ENCODE results near the gene WDR70. TPM values are rescaled to one million over a fixed set of nuclear protein-coding genes. Genes with fewer than 3 reads are reported as not detected.
"Not testable (repeated sequence)": the region's sequence is repeated elsewhere in the genome, so short reads cannot be mapped to it uniquely, and the experiment has no call there.

The WDR70 gene
- total and polyA plus RNA-seq, 7 donors: 8.4 to 36.4 (median 25.5) TPM

DNA sequence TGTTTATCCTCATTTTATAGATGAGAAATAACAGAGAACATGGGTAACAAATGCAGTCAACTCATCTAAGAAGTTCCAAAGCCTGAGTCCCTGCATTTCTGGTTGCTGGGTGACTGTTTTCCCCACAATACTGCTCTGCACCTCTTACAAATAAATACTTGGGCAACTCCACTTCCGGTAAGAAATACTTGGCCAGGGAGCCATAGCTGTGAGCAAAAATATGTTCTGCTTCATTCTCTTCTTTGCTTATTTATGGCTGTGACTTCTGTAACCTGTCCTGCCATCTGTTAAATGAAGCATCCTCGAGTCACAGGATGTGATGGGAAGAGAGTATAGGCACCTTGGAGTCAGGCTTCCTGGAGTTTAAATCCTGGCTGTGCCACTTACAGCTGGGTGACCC lies 410.9 kb downstream of the WDR70 start:
- intact Hi-C loops (cut with DNase I): no loop called here
- 53 to 59% methylated on average over 2 of the region's 2 CpGs for WGBS, 2 donors
- H3K4me3 ChIP-seq: no peak overlapping the region

DNA sequence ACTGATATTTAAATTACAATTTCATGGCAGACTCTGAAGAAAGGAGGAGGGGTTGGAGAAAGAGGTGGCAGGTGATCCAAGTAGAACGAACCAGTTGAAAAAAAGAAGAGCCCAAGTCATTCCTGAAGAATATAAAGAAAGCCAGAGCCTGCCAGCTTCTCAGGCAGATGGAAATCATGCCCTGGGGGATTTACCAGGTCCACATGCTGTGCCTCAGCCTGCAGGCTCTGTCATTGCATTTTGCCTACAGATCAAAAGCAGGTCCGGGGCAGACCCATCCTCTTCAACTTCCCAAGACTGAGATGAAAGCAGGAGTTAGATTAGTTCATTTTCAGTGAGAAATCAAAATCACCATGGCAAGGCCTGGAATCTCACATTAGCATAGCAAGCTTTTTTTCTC lies 412.2 kb downstream of the WDR70 start:
- H3K9me3 ChIP-seq: no peaks in the 10 kb centered on the region
- no peak for DNase-seq
- intact Hi-C loops (cut with DNase I): no loop called here

More for the DNA sequence above, 410.9 kb downstream of the WDR70 start:
- no peak for DNase-seq
- no peaks in the 10 kb centered on the region for H3K27me3 ChIP-seq
- H3K27ac ChIP-seq: peak overlapping the region in 1 of 4 donors; percentile 14
- H3K9me3 ChIP-seq: no peaks in the 10 kb centered on the region
- TF ChIP-seq, protein P1, sequence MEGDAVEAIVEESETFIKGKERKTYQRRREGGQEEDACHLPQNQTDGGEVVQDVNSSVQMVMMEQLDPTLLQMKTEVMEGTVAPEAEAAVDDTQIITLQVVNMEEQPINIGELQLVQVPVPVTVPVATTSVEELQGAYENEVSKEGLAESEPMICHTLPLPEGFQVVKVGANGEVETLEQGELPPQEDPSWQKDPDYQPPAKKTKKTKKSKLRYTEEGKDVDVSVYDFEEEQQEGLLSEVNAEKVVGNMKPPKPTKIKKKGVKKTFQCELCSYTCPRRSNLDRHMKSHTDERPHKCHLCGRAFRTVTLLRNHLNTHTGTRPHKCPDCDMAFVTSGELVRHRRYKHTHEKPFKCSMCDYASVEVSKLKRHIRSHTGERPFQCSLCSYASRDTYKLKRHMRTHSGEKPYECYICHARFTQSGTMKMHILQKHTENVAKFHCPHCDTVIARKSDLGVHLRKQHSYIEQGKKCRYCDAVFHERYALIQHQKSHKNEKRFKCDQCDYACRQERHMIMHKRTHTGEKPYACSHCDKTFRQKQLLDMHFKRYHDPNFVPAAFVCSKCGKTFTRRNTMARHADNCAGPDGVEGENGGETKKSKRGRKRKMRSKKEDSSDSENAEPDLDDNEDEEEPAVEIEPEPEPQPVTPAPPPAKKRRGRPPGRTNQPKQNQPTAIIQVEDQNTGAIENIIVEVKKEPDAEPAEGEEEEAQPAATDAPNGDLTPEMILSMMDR (IDR thresholded peaks at IDR 0.05): no peak
- TF ChIP-seq EP300 (IDR thresholded peaks at IDR 0.05): no peak
- TF ChIP-seq POLR2AphosphoS5 (IDR thresholded peaks at IDR 0.05): no peak
- no peak for TF ChIP-seq POLR2A (IDR thresholded peaks at IDR 0.05)
- no peaks in the 10 kb centered on the region for H3K36me3 ChIP-seq
- peaks cover 0 to 7% (median 4%) of the 10 kb centered on the region in 4 donors for H3K4me1 ChIP-seq

DNA sequence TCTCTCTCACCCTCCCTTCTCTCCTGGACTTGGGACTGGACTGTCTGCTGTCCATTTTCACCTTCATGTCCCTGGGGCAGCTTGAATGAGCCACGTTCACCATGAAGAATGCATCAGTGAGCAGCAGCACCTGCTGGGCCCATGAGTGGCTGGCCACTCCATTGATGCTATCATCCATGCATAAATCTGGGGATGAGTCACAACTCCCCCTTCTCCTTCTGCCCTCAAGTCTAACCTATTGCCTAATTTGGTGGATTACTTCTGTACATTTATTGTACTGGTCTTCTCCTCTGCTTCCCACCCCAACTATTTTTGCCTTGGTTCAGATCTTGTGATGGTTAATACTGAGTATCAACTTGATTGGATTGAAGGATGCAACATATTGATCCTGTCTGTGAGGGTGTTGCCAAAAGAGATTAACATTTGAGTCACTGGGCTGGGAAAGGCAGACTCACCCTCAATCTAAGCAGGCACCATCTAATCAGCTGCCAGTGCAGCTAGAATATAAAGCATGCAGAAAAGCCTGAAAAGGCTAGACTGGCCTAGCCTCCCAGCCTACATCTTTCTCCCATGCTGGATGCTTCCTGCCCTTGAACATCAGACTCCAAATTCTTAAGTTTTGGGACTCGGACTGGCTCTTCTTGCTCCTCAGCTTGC lies 414.0 kb downstream of the WDR70 start:
- WGBS, 2 donors: 55 to 81% methylated on average over 2 of the region's 2 CpGs
- Histone ChIP-seq H3K36me3 (no peaks in the 10 kb centered on the region), H3K4me3 (no peak overlapping the region), H3K27me3 (no peaks in the 10 kb centered on the region), H3K9me3 (no peaks in the 10 kb centered on the region), H3K4me1 (peaks cover 0 to 7% (median 4%) of the 10 kb centered on the region in 4 donors), H3K27ac (no peak overlapping the region)
- no peak for DNase-seq
- TF ChIP-seq EP300 (IDR thresholded peaks at IDR 0.05): no peak
- no peak for TF ChIP-seq POLR2AphosphoS5 (IDR thresholded peaks at IDR 0.05)
- TF ChIP-seq POLR2A (IDR thresholded peaks at IDR 0.05): no peak
- TF ChIP-seq, protein P1 (IDR thresholded peaks at IDR 0.05): no peak
- intact Hi-C loops (cut with DNase I): no loop called here

More for the DNA sequence above, 412.2 kb downstream of the WDR70 start:
- 74 to 82% methylated on average over 2 of the region's 2 CpGs for WGBS, 2 donors
- no peak overlapping the region for H3K4me3 ChIP-seq
- TF ChIP-seq POLR2AphosphoS5 (IDR thresholded peaks at IDR 0.05) (no peak), EP300 (IDR thresholded peaks at IDR 0.05) (no peak), POLR2A (IDR thresholded peaks at IDR 0.05) (no peak)
- TF ChIP-seq, protein P1 (IDR thresholded peaks at IDR 0.05): no peak
- no peaks in the 10 kb centered on the region for H3K27me3 ChIP-seq
- no peak overlapping the region for H3K27ac ChIP-seq
- H3K4me1 ChIP-seq: peaks cover 0 to 7% (median 4%) of the 10 kb centered on the region in 4 donors
- no peaks in the 10 kb centered on the region for H3K36me3 ChIP-seq

DNA sequence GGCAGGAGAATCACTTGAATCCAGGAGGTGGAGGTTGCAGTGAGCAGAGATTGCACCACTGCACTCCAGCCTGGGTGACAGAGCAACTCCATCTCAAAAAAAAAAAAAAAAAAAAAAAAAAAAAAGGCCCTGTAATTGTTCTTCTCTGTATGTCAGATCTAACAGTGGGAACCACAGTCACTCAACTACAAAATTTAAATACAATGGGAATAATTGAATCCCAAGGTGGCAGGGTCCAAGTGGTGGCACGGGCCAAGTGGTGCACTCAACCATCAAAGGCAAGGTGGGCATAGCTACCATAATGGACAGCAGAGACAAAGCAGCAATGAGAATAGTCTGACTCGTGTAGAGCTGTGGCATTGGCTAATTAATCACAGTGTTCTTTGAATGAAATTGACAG lies 416.2 kb downstream of the WDR70 start:
- H3K9me3 ChIP-seq; DNase-seq; H3K36me3 ChIP-seq; H3K27me3 ChIP-seq; H3K27ac ChIP-seq; H3K4me3 ChIP-seq; intact Hi-C loops (cut with DNase I); H3K4me1 ChIP-seq: not testable (repeated sequence)
- WGBS, 2 donors: 74 to 80% methylated on average over 2 of the region's 2 CpGs

DNA sequence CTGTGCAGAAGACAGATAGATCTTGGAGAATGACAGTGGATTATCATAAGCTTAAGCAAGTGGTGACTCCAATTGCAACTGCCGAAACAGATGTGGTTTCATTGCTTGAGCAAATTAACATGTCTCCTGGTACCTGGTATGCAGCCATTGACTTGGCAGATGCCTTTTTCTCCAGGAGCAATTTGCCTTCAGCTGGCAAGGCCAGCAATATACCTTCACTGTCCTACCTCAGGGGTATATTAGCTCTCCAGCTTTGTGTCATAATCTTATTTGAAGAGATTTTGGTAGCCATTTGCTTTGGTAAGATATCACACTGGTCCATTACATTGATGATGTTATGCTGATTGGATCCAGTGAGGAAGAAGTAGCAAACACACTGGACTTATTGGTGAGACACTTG lies 417.3 kb downstream of the WDR70 start:
- H3K4me3 ChIP-seq; DNase-seq; H3K9me3 ChIP-seq; H3K4me1 ChIP-seq; intact Hi-C loops (cut with DNase I); H3K36me3 ChIP-seq; H3K27ac ChIP-seq; H3K27me3 ChIP-seq: not testable (repeated sequence)
- 93 to 98% methylated on average over 1 of the region's 1 CpG for WGBS, 2 donors

DNA sequence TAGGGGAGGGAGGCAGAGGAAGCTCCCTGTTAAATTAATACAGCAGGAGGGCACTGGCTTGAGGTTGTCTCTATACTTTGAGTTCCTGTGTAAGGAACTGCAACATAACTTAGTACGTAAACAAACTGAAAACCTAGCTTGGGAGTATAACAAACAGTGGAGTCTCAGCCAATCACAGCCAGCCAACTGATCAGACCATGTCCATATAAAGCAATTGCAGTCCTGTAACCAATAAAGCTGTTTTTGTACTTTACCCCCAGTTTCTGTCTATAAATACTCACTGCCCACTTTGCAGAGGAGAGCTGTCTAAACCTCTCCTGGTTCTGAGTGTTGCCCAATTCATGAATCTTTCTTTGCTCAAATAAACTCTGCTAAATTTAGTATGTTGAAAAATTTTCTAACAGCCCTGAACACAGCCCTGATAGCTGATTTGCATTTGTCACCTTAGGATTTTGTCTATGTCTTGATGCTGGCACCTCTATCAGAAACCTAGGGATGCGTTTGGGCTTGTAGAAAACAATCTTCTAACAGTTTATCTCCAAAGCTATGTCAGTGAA lies 420.8 kb downstream of the WDR70 start:
- Histone ChIP-seq H3K4me1 (no peaks in the 10 kb centered on the region), H3K27me3 (no peaks in the 10 kb centered on the region), H3K36me3 (no peaks in the 10 kb centered on the region), H3K27ac (no peak overlapping the region), H3K4me3 (no peak overlapping the region), H3K9me3 (no peaks in the 10 kb centered on the region)
- intact Hi-C loops (cut with DNase I): no loop called here
- WGBS, 2 donors: 77 to 81% methylated on average over 2 of the region's 2 CpGs
- TF ChIP-seq POLR2AphosphoS5 (IDR thresholded peaks at IDR 0.05): no peak
- no peak for TF ChIP-seq EP300 (IDR thresholded peaks at IDR 0.05)
- TF ChIP-seq POLR2A (IDR thresholded peaks at IDR 0.05): no peak
- TF ChIP-seq, protein P1 (IDR thresholded peaks at IDR 0.05): no peak
- DNase-seq: no peak

Data from sigmoid colon (tissue), 7 donors.